Pancreas (tissue), 10 donors: ENCODE results near the gene SMARCB1. TPM values are rescaled to one million over a fixed set of nuclear protein-coding genes. Genes with fewer than 3 reads are reported as not detected.

Experiments
- ATAC-seq, 4 donors: fragments of 200-7000 bp; cut with Tn5 transposase; one replicate each; pipeline versions ENCODE4 v1.8.0 to v1.9.1; 2020; ENCODE audit warnings: mild to moderate bottlenecking in 4 of 4, moderate library complexity in 4 of 4
- DNase-seq, 6 donors: peaks; one replicate each; pipeline ENCODE4 v3.0.0-alpha.2; 2020
- FAIRE-seq: peaks from 2 replicates; lab custom pipeline; 2012; peaks lifted over from hg19 to GRCh38; lab: Jason Lieb, UNC
- H3K27ac ChIP-seq, 4 donors: fragments of 200-600 bp; sonication (generic); 1 replicate in 3 of 4; 2 replicates in 1 of 4; pipeline versions ENCODE4 v1.5.0 to v1.8.0; 2020
- H3K27me3 ChIP-seq, 4 donors: fragments of 200-600 bp; one replicate each; pipeline ENCODE4 v1.8.0; 2021
- H3K36me3 ChIP-seq, 3 donors: fragments of 200-600 bp; sonication (generic) in 1 of 3; one replicate each; pipeline versions ENCODE4 v1.5.0 to v1.8.0; 2020 to 2021
- H3K4me1 ChIP-seq, 3 donors: fragments of 200-600 bp; one replicate each; pipeline ENCODE4 v1.8.0; 2021
- H3K4me3 ChIP-seq, 4 donors: fragments of 200-600 bp; sonication (generic) in 2 of 4; one replicate each; pipeline versions ENCODE4 v1.5.0 to v1.8.0; 2020 to 2021
- H3K9me3 ChIP-seq, 4 donors: fragments of 200-600 bp; one replicate each; pipeline ENCODE4 v1.8.0; 2021
- CTCF ChIP-seq, 4 donors: fragments of 200-600 bp; sonication (generic) in 3 of 4; IDR thresholded peaks; one replicate each; pipeline versions ENCODE4 v1.5.0 to v1.8.0; 2021; ENCODE audit warnings: antibody characterized with exemption in 4 of 4
- WGBS, 2 donors: extraction: QIAGEN DNeasy Blood & Tissue Kit; methylation state at CpG; one replicate each; pipeline ENCODE4 v1.1.7; 2013; 5-methylcytosine and 5-hydroxymethylcytosine counted together
- intact Hi-C, 3 donors: fragments of 100-400 bp; cut with DNase I; formaldehyde crosslinking; loops; one replicate each; pipeline versions ENCODE4 v1.11.1 to v1.14.2; 2022
- polyA plus RNA-seq, 2 donors: library from polyadenylated mRNA; stranded (reverse); fragments of 200-250 nt; gene quantifications; one replicate each; pipeline ENCODE4 v1.2.3, GENCODE V29; 2013
- total RNA-seq, 6 donors: library from RNA; stranded (reverse); fragmentation: NEBNext Ultra II Directional in 4 of 6; extraction: Animal tissue kit (Norgen Biotek cat#: 25700) in 4 of 6; gene quantifications; one replicate each; pipeline versions ENCODE4 v1.2.1 to v1.2.4, GENCODE V29; 2021 to 2023
- donor health status: healthy with polysubstance abuse.
- donor health status: DM: no; HTN: no; CAD: no; lungs with moderate emphysema.
- donor health status: DM: no; HTN: no; CAD: no.
- donor health status: control.
- donor health status: control.
- donor health status: Bipolar disorder and iron deficiency.
- donor health status: DM: yes; HTN: yes; CAD: no.
- donor health status: DM: no; HTN: no; CAD: no.
- donor health status: DM: no; HTN: no; CAD: no.
- donor health status: DM: yes; HTN: yes; CAD: no.

Gene SMARCB1
- total and polyA plus RNA-seq, 8 donors, result 25.2 to 37.1 (median 30.4) TPM

GRCh38 chr22:23789121-23789520, 2.4 kb downstream of the SMARCB1 start:
- Histone ChIP-seq H3K9me3 (no peaks in the 10 kb centered on the region), H3K4me1 (peaks cover 10 to 28% (median 10%) of the 10 kb centered on the region in 3 donors), H3K36me3 (peaks cover 0 to 21% (median 2%) of the 10 kb centered on the region in 3 donors), H3K27ac (no peak overlapping the region), H3K27me3 (no peaks in the 10 kb centered on the region), H3K4me3 (no peak overlapping the region)
- TF ChIP-seq CTCF (IDR thresholded peaks at IDR 0.05), result no peak
- ATAC-seq, result no peak
- 34 to 38% methylated on average over 4 of the region's 4 CpGs for WGBS, 2 donors
- peak in 1 of 6 donors; percentile 18 for DNase-seq
- FAIRE-seq, result no peak
- intact Hi-C loops, result no loop called here

GRCh38 chr22:23789638-23790037, 2.9 kb downstream of the SMARCB1 start:
- Histone ChIP-seq H3K27me3 (no peaks in the 10 kb centered on the region), H3K36me3 (peaks cover 0 to 26% (median 7%) of the 10 kb centered on the region in 3 donors), H3K9me3 (no peaks in the 10 kb centered on the region), H3K4me1 (peaks cover 8 to 24% (median 9%) of the 10 kb centered on the region in 3 donors), H3K27ac (no peak overlapping the region), H3K4me3 (no peak overlapping the region)
- intact Hi-C loops, result no loop called here
- WGBS, 2 donors, result 61 to 62% methylated on average over 4 of the region's 4 CpGs
- TF ChIP-seq CTCF (IDR thresholded peaks at IDR 0.05), result no peak
- FAIRE-seq (no peak), ATAC-seq (no peak), DNase-seq (peak in 1 of 6 donors; percentile 8)

GRCh38 chr22:23790819-23791737, 4.3 kb downstream of the SMARCB1 start:
- peaks cover 0 to 34% (median 12%) of the 10 kb centered on the region in 3 donors for H3K36me3 ChIP-seq
- 73 to 88% methylated on average over 11 of the region's 11 CpGs for WGBS, 2 donors
- no peaks in the 10 kb centered on the region for H3K27me3 ChIP-seq
- TF ChIP-seq CTCF (IDR thresholded peaks at IDR 0.05), result no peak
- no peak for FAIRE-seq
- no peaks in the 10 kb centered on the region for H3K9me3 ChIP-seq
- intact Hi-C loops, result no loop called here
- no peak for ATAC-seq
- DNase-seq, result peak in 1 of 6 donors; percentile 24
- H3K27ac ChIP-seq, result no peak overlapping the region
- H3K4me3 ChIP-seq, result no peak overlapping the region
- H3K4me1 ChIP-seq, result peaks cover 8 to 24% (median 9%) of the 10 kb centered on the region in 3 donors

GRCh38 chr22:23791738-23792645, 5.2 kb downstream of the SMARCB1 start:
- ATAC-seq (no peak), FAIRE-seq (no peak)

More at GRCh38 chr22:23791738-23792645, 5.2 kb downstream of the SMARCB1 start:
- Histone ChIP-seq H3K9me3 (no peaks in the 10 kb centered on the region), H3K4me3 (no peak overlapping the region), H3K4me1 (peaks cover 8 to 20% (median 9%) of the 10 kb centered on the region in 3 donors), H3K27ac (no peak overlapping the region), H3K36me3 (peaks cover 0 to 40% (median 12%) of the 10 kb centered on the region in 3 donors), H3K27me3 (no peaks in the 10 kb centered on the region)
- TF ChIP-seq CTCF (IDR thresholded peaks at IDR 0.05), result no peak
- WGBS, 2 donors, result 83 to 86% methylated on average over 25 of the region's 25 CpGs
- DNase-seq, result peak in 1 of 6 donors; percentile 36
- intact Hi-C loops, result no loop called here
